Esophagus squamous epithelium (tissue), 4 donors: ENCODE results near the gene GRID2IP.

Source experiments
- POLR2A ChIP-seq, 4 donors: fragments of 450-650 bp; IDR thresholded peaks; one replicate each; pipeline ENCODE4 v1.6.1; 2017; ENCODE audit warnings: antibody characterized with exemption in 4 of 4, mild to moderate bottlenecking in 4 of 4, moderate library complexity in 3 of 4
- TF ChIP-seq, protein P1 (sequence below), 6 experiments: fragments of 450-650 bp in 4 of 6; fragments of 200-600 bp in 2 of 6; sonication (generic) in 2 of 6; IDR thresholded peaks; one replicate each; pipeline ENCODE4 v1.5.1; 2016 to 2019; ENCODE audit warnings: antibody characterized with exemption in 6 of 6, mild to moderate bottlenecking in 4 of 6, moderate library complexity in 4 of 6

DNA sequence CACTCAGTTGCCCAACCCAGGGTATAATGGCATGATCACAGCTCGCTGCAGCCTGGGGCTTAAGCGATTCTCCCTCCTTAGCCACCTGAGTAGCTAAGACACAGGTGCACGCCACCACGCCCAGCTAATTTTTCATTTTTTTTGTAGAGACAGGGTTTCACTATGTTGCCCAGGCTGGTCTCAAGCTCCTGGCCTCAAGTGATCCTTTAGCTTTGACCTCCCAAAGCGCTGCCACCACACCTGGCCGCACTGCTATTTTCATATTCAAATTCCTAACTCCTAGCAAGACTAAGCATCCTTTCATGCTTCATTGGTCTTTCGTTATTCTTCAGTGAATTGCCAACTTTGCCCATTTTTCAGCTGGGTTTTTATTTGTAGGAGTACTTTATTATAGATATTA is 73.1 kb downstream of the GRID2IP start:
- TF ChIP-seq, protein P1, sequence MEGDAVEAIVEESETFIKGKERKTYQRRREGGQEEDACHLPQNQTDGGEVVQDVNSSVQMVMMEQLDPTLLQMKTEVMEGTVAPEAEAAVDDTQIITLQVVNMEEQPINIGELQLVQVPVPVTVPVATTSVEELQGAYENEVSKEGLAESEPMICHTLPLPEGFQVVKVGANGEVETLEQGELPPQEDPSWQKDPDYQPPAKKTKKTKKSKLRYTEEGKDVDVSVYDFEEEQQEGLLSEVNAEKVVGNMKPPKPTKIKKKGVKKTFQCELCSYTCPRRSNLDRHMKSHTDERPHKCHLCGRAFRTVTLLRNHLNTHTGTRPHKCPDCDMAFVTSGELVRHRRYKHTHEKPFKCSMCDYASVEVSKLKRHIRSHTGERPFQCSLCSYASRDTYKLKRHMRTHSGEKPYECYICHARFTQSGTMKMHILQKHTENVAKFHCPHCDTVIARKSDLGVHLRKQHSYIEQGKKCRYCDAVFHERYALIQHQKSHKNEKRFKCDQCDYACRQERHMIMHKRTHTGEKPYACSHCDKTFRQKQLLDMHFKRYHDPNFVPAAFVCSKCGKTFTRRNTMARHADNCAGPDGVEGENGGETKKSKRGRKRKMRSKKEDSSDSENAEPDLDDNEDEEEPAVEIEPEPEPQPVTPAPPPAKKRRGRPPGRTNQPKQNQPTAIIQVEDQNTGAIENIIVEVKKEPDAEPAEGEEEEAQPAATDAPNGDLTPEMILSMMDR (IDR thresholded peaks at IDR 0.05): no peak
- no peak for TF ChIP-seq POLR2A (IDR thresholded peaks at IDR 0.05)
